K562 (cell line): ENCODE data around the gene COX19. TPM values are rescaled to one million over a fixed set of nuclear protein-coding genes. Genes with fewer than 3 reads are reported as not detected.

Source experiments
- ATAC-seq: fragments of 200-7000 bp; cut with Tn5 transposase; 3 replicates; pipeline ENCODE4 v1.9.1; 2020; ENCODE audit warnings: moderate library complexity
- BruUV-seq: library from RNA; stranded (reverse); fragments of 400-500 nt; replicated peaks from 2 replicates; lab custom pipeline; 2021; lab: Mats Ljungman, UMichigan
- CTCF ChIA-PET: fragments of 300-600 bp; formaldehyde crosslinking; extraction: SDS; loops from one replicate; lab custom pipeline; 2021; ENCODE audit warnings: low intra/inter-chr PET ratio; lab: Yijun Ruan, JAX
- POLR2A ChIA-PET: fragments of 300-600, 350-650 bp; sonication (Branson Sonifier 250); formaldehyde crosslinking; extraction: SDS; loops from one replicate; lab custom pipeline; 2021; ENCODE audit warnings: antibody characterized with exemption, inconsistent platforms; lab: Yijun Ruan, JAX
- DNase-seq, 4 experiments: peaks; one replicate each; pipeline versions ENCODE4 v3.0.0 to v3.0.0-alpha.2; 2011 to 2018; ENCODE audit warnings: low spot score in 3 of 4, mixed read lengths in 3 of 4; ENCODE audit errors: extremely low read depth in 1 of 4
- FAIRE-seq: peaks from 2 replicates; lab custom pipeline; 2011; peaks lifted over from hg19 to GRCh38; lab: Jason Lieb, UNC
- H2AFZ ChIP-seq: 2 replicates; pipeline ENCODE4 v1.6.0; 2011; ENCODE audit warnings: low read depth, low read length, control low read depth, inconsistent platforms
- H3K27ac ChIP-seq: fragments of 200-600 bp; 3 replicates; pipeline ENCODE4 v1.8.0; 2011; ENCODE audit warnings: low read depth, mild to moderate bottlenecking, control low read depth, inconsistent platforms, low read length, moderate library complexity, mixed read lengths; ENCODE audit errors: extremely low read depth
- H3K27me3 ChIP-seq, 2 experiments: fragments of 300-600 bp in 1 of 2; 2 replicates in 1 of 2; 3 replicates in 1 of 2; pipeline versions ENCODE4 v1.6.0 to v1.8.0; 2011; ENCODE audit warnings: inconsistent platforms in 2 of 2, low read length in 2 of 2, mild to moderate bottlenecking in 1 of 2, mixed read lengths in 1 of 2, moderate library complexity in 1 of 2; ENCODE audit not compliant: control insufficient read depth in 2 of 2, insufficient read depth in 2 of 2
- H3K36me3 ChIP-seq: fragments of 300-600 bp; 3 replicates; pipeline ENCODE4 v1.8.0; 2011; ENCODE audit warnings: mild to moderate bottlenecking, low read length, inconsistent platforms; ENCODE audit not compliant: control insufficient read depth, insufficient read depth
- H3K4me1 ChIP-seq, 2 experiments: fragments of 200-600 bp in 1 of 2; replicated peaks in 1 of 2; 2 replicates in 1 of 2; 3 replicates in 1 of 2; pipeline versions ENCODE4 v1.5.1 to v1.8.0; 2011; ENCODE audit warnings: inconsistent platforms in 2 of 2, low read length in 2 of 2, mild to moderate bottlenecking in 1 of 2, mixed read lengths in 1 of 2, moderate library complexity in 1 of 2; ENCODE audit not compliant: control insufficient read depth in 2 of 2, insufficient read depth in 2 of 2
- H3K4me2 ChIP-seq: 2 replicates; pipeline ENCODE4 v1.6.1; 2011; ENCODE audit warnings: low read length, control low read depth, inconsistent platforms, mixed read lengths; ENCODE audit not compliant: insufficient read depth
- H3K4me3 ChIP-seq: fragments of 200-600 bp; sonication (generic), shearing (Covaris generic); 2 replicates; pipeline ENCODE4 v1.5.1; 2016; ENCODE audit warnings: control low read depth, inconsistent platforms
- H3K79me2 ChIP-seq: fragments of 200-600 bp; 3 replicates; pipeline ENCODE4 v1.8.0; 2011; ENCODE audit warnings: low read length, inconsistent platforms; ENCODE audit not compliant: control insufficient read depth, insufficient read depth
- H3K9ac ChIP-seq, 2 experiments: 2 replicates each; pipeline versions ENCODE4 v1.6.0 to v1.6.1; 2011; ENCODE audit warnings: low read depth in 2 of 2, low read length in 2 of 2, control low read depth in 1 of 2, inconsistent platforms in 1 of 2, mild to moderate bottlenecking in 1 of 2, mixed read lengths in 1 of 2; ENCODE audit not compliant: insufficient read depth in 1 of 2
- H3K9me1 ChIP-seq: one replicate; pipeline ENCODE4 v1.6.0; 2011; ENCODE audit warnings: inconsistent platforms, mild to moderate bottlenecking, low read length, moderate library complexity; ENCODE audit not compliant: control insufficient read depth, insufficient read depth
- H3K9me3 ChIP-seq: replicated peaks from 2 replicates; pipeline ENCODE4 v1.5.1; 2011; ENCODE audit warnings: low read depth, low read length, inconsistent platforms; ENCODE audit not compliant: control insufficient read depth, insufficient read depth
- H4K20me1 ChIP-seq: replicated peaks from 2 replicates; pipeline ENCODE4 v1.6.1; 2011; ENCODE audit warnings: low read length, inconsistent platforms, mixed read lengths; ENCODE audit not compliant: control insufficient read depth, insufficient read depth
- ASH1L ChIP-seq: fragments of 450-650 bp; IDR thresholded peaks from 2 replicates; pipeline ENCODE4 v1.6.1; 2018; ENCODE audit warnings: borderline replicate concordance, mild to moderate bottlenecking, low read depth; ENCODE audit not compliant: partially characterized antibody
- CBFB ChIP-seq: sonication (generic); formaldehyde crosslinking; IDR thresholded peaks from 2 replicates; pipeline ENCODE4 v1.4.0; 2020; ENCODE audit warnings: mild to moderate bottlenecking, missing genetic modification reagents
- MTF1 ChIP-seq: fragments of 250-450 bp; sonication (Bioruptor Pico); IDR thresholded peaks from 2 replicates; pipeline ENCODE4 v1.9.0; 2021; ENCODE audit warnings: moderate library complexity, mild to moderate bottlenecking, inconsistent platforms, borderline replicate concordance
- NR4A1 ChIP-seq, 2 experiments: fragments of 250-450 bp in 1 of 2; fragments of 450-650 bp in 1 of 2; sonication (Bioruptor Pico) in 1 of 2; IDR thresholded peaks; 2 replicates each; pipeline versions ENCODE4 v1.4.0 to v1.6.1; 2016 to 2020; ENCODE audit warnings: mild to moderate bottlenecking in 2 of 2, missing compliant biosample characterization in 1 of 2, missing genetic modification characterization in 1 of 2, moderate library complexity in 1 of 2
- PHB2 ChIP-seq: fragments of 450-650 bp; IDR thresholded peaks from 2 replicates; pipeline ENCODE4 v1.6.1; 2017; ENCODE audit warnings: low read depth
- ZNF212 ChIP-seq: fragments of 450-650 bp; formaldehyde crosslinking; IDR thresholded peaks from 2 replicates; pipeline ENCODE4 v1.4.0; 2020; ENCODE audit warnings: mild to moderate bottlenecking
- WGBS: fragments of 100-300 bp; shearing (Covaris generic); methylation state at CpG from one replicate; pipeline ENCODE4 v1.1.6; 2016; ENCODE audit warnings: low coverage, mixed read lengths; ENCODE audit not compliant: insufficient coverage; ENCODE audit errors: missing lambda C conversion rate; 5-methylcytosine and 5-hydroxymethylcytosine counted together
- in situ Hi-C: fragments of 300-500 bp; cut with MboI; formaldehyde crosslinking; loops from 4 replicates; pipeline ENCODE4 v1.15.0; 2018; ENCODE audit warnings: inconsistent platforms, mixed read lengths
- intact Hi-C: fragments of 100-400 bp; cut with micrococcal nuclease; formaldehyde crosslinking; loops from 2 replicates; pipeline ENCODE4 v1.14.2; 2022
- polyA plus RNA-seq, 8 experiments: library from polyadenylated mRNA; depleted of rRNA in 4 of 8; stranded (reverse) in 5 of 8; unstranded in 3 of 8; fragments of >200 nt; fragmentation: Nextera tagmentation in 2 of 8; fragmentation: Illumina TruSeq in 1 of 8; extraction: Ambion mirVana in 2 of 8; extraction: Trizol in 1 of 8; gene quantifications; 2 replicates each; pipeline versions ENCODE4 v1.2.1 to v1.2.3, GENCODE V29; 2011 to 2014; ENCODE audit warnings: inconsistent platforms in 1 of 8, missing spikeins in 1 of 8
- total RNA-seq, 7 experiments: library from RNA; depleted of rRNA in 6 of 7; stranded (reverse); fragments of >200 nt in 6 of 7; fragmentation: Illumina TruSeq in 2 of 7; extraction: Trizol in 2 of 7; gene quantifications; 2 replicates each; pipeline versions ENCODE4 v1.2.1 to v1.2.3, GENCODE V29; 2011 to 2021; ENCODE audit warnings: low replicate concordance in 1 of 7
- TF ChIP-seq, protein P1 (sequence below): fragments of 450-650 bp; formaldehyde crosslinking; IDR thresholded peaks from 2 replicates; pipeline ENCODE4 v1.4.0; 2022; ENCODE audit warnings: missing genetic modification characterization

The COX19 gene
- total and polyA plus RNA-seq, 9 of the 15 experiments (the other 6 are each of a cell fraction or from before 2014, with no cell fraction given), result 5.2 to 10.5 (median 7.9) TPM

GRCh38 chr7:925601-926000 lies 49.7 kb downstream of the COX19 start:
- H3K4me2 ChIP-seq, result no peak overlapping the region
- ATAC-seq, result no peak
- H4K20me1 ChIP-seq, result no peaks in the 10 kb centered on the region
- ChIA-PET CTCF (no interaction called here), POLR2A (no interaction called here)
- WGBS, result 55% methylated on average over 14 of the region's 18 CpGs
- peaks cover 0 to 27% of the 10 kb centered on the region in 2 experiments; a peak in 2 of 5 replicates for H3K27me3 ChIP-seq
- DNase-seq, result no peak
- no peak overlapping the region for H3K9ac ChIP-seq
- TF ChIP-seq ZNF212 (no peak), CBFB (no peak), NR4A1 (CRISPR knock-in tag; IDR thresholded peaks at IDR 0.05) (no peak), NR4A1 (tag; IDR thresholded peaks at IDR 0.05) (no peak), ASH1L (no peak), MTF1 (CRISPR knock-in tag) (no peak), PHB2 (no peak)
- TF ChIP-seq, protein P1, sequence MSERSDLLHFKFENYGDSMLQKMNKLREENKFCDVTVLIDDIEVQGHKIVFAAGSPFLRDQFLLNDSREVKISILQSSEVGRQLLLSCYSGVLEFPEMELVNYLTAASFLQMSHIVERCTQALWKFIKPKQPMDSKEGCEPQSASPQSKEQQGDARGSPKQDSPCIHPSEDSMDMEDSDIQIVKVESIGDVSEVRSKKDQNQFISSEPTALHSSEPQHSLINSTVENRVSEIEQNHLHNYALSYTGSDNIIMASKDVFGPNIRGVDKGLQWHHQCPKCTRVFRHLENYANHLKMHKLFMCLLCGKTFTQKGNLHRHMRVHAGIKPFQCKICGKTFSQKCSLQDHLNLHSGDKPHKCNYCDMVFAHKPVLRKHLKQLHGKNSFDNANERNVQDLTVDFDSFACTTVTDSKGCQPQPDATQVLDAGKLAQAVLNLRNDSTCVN (CRISPR knock-in tag), result no peak
- in situ Hi-C loops, result no loop called here
- no peaks in the 10 kb centered on the region for H3K9me3 ChIP-seq
- no peak for FAIRE-seq
- peaks cover 10 to 56% of the 10 kb centered on the region in 2 experiments for H3K4me1 ChIP-seq
- H3K4me3 ChIP-seq, result no peak overlapping the region
- H3K79me2 ChIP-seq, result no peaks in the 10 kb centered on the region
- no peak overlapping the region for H2AFZ ChIP-seq
- no peaks in the 10 kb centered on the region for H3K9me1 ChIP-seq
- no peak overlapping the region for H3K27ac ChIP-seq
- no TSS peak for BruUV-seq
- intact Hi-C loops, result no loop called here
- no peaks in the 10 kb centered on the region for H3K36me3 ChIP-seq
